Measurements from ENCODE around the gene TARP.

The TARP gene

DNA sequence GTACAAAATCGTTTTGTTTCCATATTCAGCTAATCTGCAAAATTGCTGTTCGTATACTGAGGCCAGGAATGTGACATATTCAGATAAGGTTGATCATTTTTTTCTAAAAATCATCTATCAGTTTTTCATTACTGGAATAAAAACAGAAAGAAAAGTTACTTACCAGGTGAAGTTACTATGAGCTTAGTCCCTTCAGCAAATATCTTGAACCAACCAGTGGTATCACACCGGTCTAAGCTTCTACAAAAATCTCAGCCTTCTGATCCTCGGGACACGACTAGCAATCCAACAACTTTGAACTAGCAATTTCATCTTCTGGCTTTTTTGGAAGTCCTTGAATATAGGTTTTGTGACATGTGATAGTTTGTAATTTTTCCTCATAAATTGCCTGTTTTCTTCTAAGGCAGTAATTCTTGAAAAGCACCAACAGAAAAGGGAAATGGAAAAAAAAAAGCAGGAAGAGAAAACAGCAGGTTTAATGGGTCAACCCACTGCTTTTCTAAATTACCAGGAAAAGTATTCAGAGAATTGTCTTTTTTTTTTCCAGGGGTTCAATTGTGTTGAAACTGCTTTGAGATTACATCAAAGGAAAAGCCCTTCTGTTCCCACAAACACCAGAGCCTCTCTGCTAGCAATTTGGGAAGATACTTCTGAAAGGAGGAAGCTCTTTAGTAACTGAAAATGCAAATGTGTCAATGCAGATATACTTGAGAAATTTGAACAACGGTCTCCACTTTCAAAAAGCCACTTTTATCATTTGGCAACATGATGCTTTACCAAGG, 2.9 kb upstream of the TARP start:
- Histone ChIP-seq H4K20me1 (ENCODE audit: insufficient read depth) (no peaks in the 10 kb centered on the region), H3K9me2 (ENCODE audit: insufficient read depth) (no peaks in the 10 kb centered on the region), H3K27ac (ENCODE audit: low read depth, low read length) (no peak overlapping the region), H3K9ac (ENCODE audit: low read length) (no peak overlapping the region), H3K36me3 (ENCODE audit: control insufficient read depth in 1 of 2, insufficient read depth in 2 of 2, low read length in 2 of 2) (no peaks in the 10 kb centered on the region), H3K4me2 (ENCODE audit: low read length) (no peak overlapping the region), H3K79me2 (ENCODE audit: insufficient read depth, low read length) (no peaks in the 10 kb centered on the region), H3K27me3 (ENCODE audit: insufficient read depth, low read length) (peaks cover 5% of the 10 kb centered on the region), H3K4me3 (replicated peaks in 1 of 2; ENCODE audit: low read depth in 1 of 2, low read length in 2 of 2) (no peak overlapping the region), H3K4me1 (ENCODE audit: control insufficient read depth in 1 of 2, insufficient read depth in 2 of 2, low read length in 2 of 2) (no peaks in the 10 kb centered on the region), H2AFZ (ENCODE audit: low read depth, low read length, poor library complexity, severe bottlenecking) (no peak overlapping the region), H3K9me3 (ENCODE audit: control insufficient read depth in 1 of 2, insufficient read depth in 1 of 2, low read depth in 1 of 2, low read length in 2 of 2) (no peaks in the 10 kb centered on the region)
- RAD21 ChIA-PET (ENCODE audit: low non-redundant PET in 1 of 2, low total read pairs in 2 of 2, uncharacterized antibody in 2 of 2, unreplicated experiment in 2 of 2) = no interaction called here
- intact Hi-C loops (cut with micrococcal nuclease) = no loop called here
- TF ChIP-seq ZNF274 (IDR thresholded peaks at IDR 0.05; ENCODE audit: low read depth, low read length) (no peak), REST (IDR thresholded peaks at IDR 0.05; ENCODE audit: low read depth) (no peak), JUND (IDR thresholded peaks at IDR 0.05) (no peak), FOSL1 (IDR thresholded peaks at IDR 0.05; ENCODE audit: low read depth) (no peak), CBX3 (IDR thresholded peaks at IDR 0.05; ENCODE audit: low read depth) (no peak), POLR2AphosphoS5 (IDR thresholded peaks at IDR 0.05; ENCODE audit: low read depth, low read length) (no peak), SP1 (IDR thresholded peaks at IDR 0.05; ENCODE audit: low read depth) (no peak), EGR1 (IDR thresholded peaks at IDR 0.05; ENCODE audit: low read depth) (no peak)
- TF ChIP-seq, protein P1, sequence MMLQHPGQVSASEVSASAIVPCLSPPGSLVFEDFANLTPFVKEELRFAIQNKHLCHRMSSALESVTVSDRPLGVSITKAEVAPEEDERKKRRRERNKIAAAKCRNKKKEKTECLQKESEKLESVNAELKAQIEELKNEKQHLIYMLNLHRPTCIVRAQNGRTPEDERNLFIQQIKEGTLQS (IDR thresholded peaks at IDR 0.05) = no peak
- no TSS peak for BruUV-seq (replicated peaks)
- POLR2A ChIA-PET = no interaction called here
- DNase-seq (ENCODE audit: low read depth, low spot score) (no peak), ATAC-seq (no peak)
- CTCF ChIA-PET = no interaction called here
